ENCODE data around the gene PTPN14. TPM values are rescaled to one million over a fixed set of nuclear protein-coding genes. Genes with fewer than 3 reads are reported as not detected.

Gene PTPN14
- total RNA-seq, 1 experiment from 2014 or later, result 88.4 TPM

GRCh38 chr1:214316593-214316992 is 234.8 kb downstream of the PTPN14 start (continued):
- TF ChIP-seq ZNF281 (CRISPR knock-in tag; IDR thresholded peaks at IDR 0.05), result no peak
- peak; percentile 25; the same call in 1 of the 2 replicates for TF ChIP-seq JUN (CRISPR knock-in tag; IDR thresholded peaks at IDR 0.05)
- 0 out of 2 replicates have a peak, but pooled peaks have one; percentile 24 for TF ChIP-seq CREM (CRISPR knock-in tag; IDR thresholded peaks at IDR 0.05)
- no peak for TF ChIP-seq HMGA2 (CRISPR knock-in tag; IDR thresholded peaks at IDR 0.05)
- TF ChIP-seq FOXJ3 (CRISPR knock-in tag; IDR thresholded peaks at IDR 0.05; ENCODE audit: borderline replicate concordance), result no peak
- no peak for TF ChIP-seq OVOL2 (CRISPR knock-in tag; IDR thresholded peaks at IDR 0.05; ENCODE audit: borderline replicate concordance)
- TF ChIP-seq AFF4 (CRISPR knock-in tag; IDR thresholded peaks at IDR 0.05; ENCODE audit: borderline replicate concordance), result no peak
- no peak for TF ChIP-seq ZSCAN18 (CRISPR knock-in tag; IDR thresholded peaks at IDR 0.05)
- no peak for TF ChIP-seq ZNF396 (CRISPR knock-in tag; IDR thresholded peaks at IDR 0.05; ENCODE audit: borderline replicate concordance)
- no peak for TF ChIP-seq TP53 (CRISPR knock-in tag; IDR thresholded peaks at IDR 0.05)
- TF ChIP-seq ZNF219 (CRISPR knock-in tag; IDR thresholded peaks at IDR 0.05; ENCODE audit: borderline replicate concordance), result no peak
- no peak for TF ChIP-seq ARID4B (CRISPR knock-in tag; IDR thresholded peaks at IDR 0.05; ENCODE audit: borderline replicate concordance)
- TF ChIP-seq IRF1 (CRISPR knock-in tag; IDR thresholded peaks at IDR 0.05), result no peak
- TF ChIP-seq ZNF232 (CRISPR knock-in tag; IDR thresholded peaks at IDR 0.05), result no peak
- TF ChIP-seq ESRRA (CRISPR knock-in tag; IDR thresholded peaks at IDR 0.05; ENCODE audit: borderline replicate concordance), result no peak
- no peak for TF ChIP-seq GRHL2 (CRISPR knock-in tag; IDR thresholded peaks at IDR 0.05; ENCODE audit: insufficient replicate concordance, severe bottlenecking)
- no peak for TF ChIP-seq AR (CRISPR knock-in tag; IDR thresholded peaks at IDR 0.05)
- no peak for TF ChIP-seq MAX (CRISPR knock-in tag; IDR thresholded peaks at IDR 0.05)
- TF ChIP-seq ZNF263 (CRISPR knock-in tag; IDR thresholded peaks at IDR 0.05; ENCODE audit: low read depth), result no peak
- no peak for TF ChIP-seq GTF2I (CRISPR knock-in tag; conservative IDR thresholded peaks at IDR 0.05)
- TF ChIP-seq ATF3 (CRISPR knock-in tag; conservative IDR thresholded peaks at IDR 0.05), result peak; percentile 55; the same call in 1 of the 2 replicates
- no peak for TF ChIP-seq ZNF317 (CRISPR knock-in tag; IDR thresholded peaks at IDR 0.05; ENCODE audit: borderline replicate concordance, low read depth)
